Activated CD4-positive, CD25-positive, alpha-beta regulatory T cell treated with anti-CD3 and anti-CD28 coated beads, Interleukin-2, amount 50 U/mL, for 24 hours (primary cell): Measurements from ENCODE around the gene ALG8.
"Not testable (repeated sequence)": the region's sequence is repeated elsewhere in the genome, so short reads cannot be mapped to it uniquely, and the experiment has no call there.

Experiments
- ATAC-seq, 2 donors: fragments of 150-1000 bp; cut with Tn5 transposase; one replicate each; pipeline ENCODE4 v1.10.0; 2021; ENCODE audit warnings: mild to moderate bottlenecking in 1 of 2, moderate library complexity in 1 of 2

Gene ALG8

GRCh38 chr11:78067704-78068103 is 71.7 kb downstream of the ALG8 start:
- ATAC-seq, result no peak

GRCh38 chr11:78066471-78066870 is 73.0 kb downstream of the ALG8 start:
- ATAC-seq, result no peak

- no peak for ATAC-seq
These were observed 74.2 kb downstream of the ALG8 start for GRCh38 chr11:78065203-78065602.

- ATAC-seq, result no peak
These were observed 75.8 kb downstream of the ALG8 start, which contains the start of gene THRSP for GRCh38 chr11:78063440-78064181. Gene THRSP, plus strand, starts transcription at chr11:78063861. Its CDS starts 21 bp downstream, at chr11:78063882.

GRCh38 chr11:78062671-78063070 is 76.8 kb downstream of the ALG8 start:
- ATAC-seq, result no peak

- no peak for ATAC-seq
These were observed 77.5 kb downstream of the ALG8 start for GRCh38 chr11:78061921-78062311.

GRCh38 chr11:78061088-78061920 is 78.1 kb downstream of the ALG8 start:
- ATAC-seq, result no peak

GRCh38 chr11:78060533-78060932 is 78.9 kb downstream of the ALG8 start:
- ATAC-seq, result no peak

GRCh38 chr11:78059749-78060328 is 79.6 kb downstream of the ALG8 start:
- not testable (repeated sequence) for ATAC-seq

GRCh38 chr11:78057462-78058055 is 81.9 kb downstream of the ALG8 start:
- ATAC-seq, result no peak

GRCh38 chr11:78056093-78056492 is 83.3 kb downstream of the ALG8 start:
- ATAC-seq, result no peak

GRCh38 chr11:78054971-78055370 is 84.5 kb downstream of the ALG8 start:
- ATAC-seq, result no peak

GRCh38 chr11:78050964-78051831 is 88.2 kb downstream of the ALG8 start:
- no peak for ATAC-seq
